Measurements from ENCODE around the gene CALY.
A peak's percentile ranks its signal among the peaks of the same experiment; 100 is the strongest.

Gene CALY

GRCh38 chr10:133318494-133319127 lies 18.1 kb downstream of the CALY start:
- TF ChIP-seq, protein P1, sequence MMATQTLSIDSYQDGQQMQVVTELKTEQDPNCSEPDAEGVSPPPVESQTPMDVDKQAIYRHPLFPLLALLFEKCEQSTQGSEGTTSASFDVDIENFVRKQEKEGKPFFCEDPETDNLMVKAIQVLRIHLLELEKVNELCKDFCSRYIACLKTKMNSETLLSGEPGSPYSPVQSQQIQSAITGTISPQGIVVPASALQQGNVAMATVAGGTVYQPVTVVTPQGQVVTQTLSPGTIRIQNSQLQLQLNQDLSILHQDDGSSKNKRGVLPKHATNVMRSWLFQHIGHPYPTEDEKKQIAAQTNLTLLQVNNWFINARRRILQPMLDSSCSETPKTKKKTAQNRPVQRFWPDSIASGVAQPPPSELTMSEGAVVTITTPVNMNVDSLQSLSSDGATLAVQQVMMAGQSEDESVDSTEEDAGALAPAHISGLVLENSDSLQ (IDR thresholded peaks at IDR 0.05) = peak; percentile 76
- TF ChIP-seq SP1 (IDR thresholded peaks at IDR 0.05) (no peak), HDGF (IDR thresholded peaks at IDR 0.05; ENCODE audit: borderline replicate concordance) (no peak), ARNT (IDR thresholded peaks at IDR 0.05) (no peak), CTBP1 (IDR thresholded peaks at IDR 0.05; ENCODE audit: borderline replicate concordance) (no peak), ELF4 (IDR thresholded peaks at IDR 0.05) (no peak), FOXK2 (IDR thresholded peaks at IDR 0.05) (no peak), ZNF384 (IDR thresholded peaks at IDR 0.05) (no peak), L3MBTL2 (conservative IDR thresholded peaks at IDR 0.05) (0 out of 2 replicates have a peak, but pooled peaks have one; percentile 10), BHLHE40 (IDR thresholded peaks at IDR 0.05; ENCODE audit: borderline replicate concordance) (no peak), LEF1 (IDR thresholded peaks at IDR 0.05; ENCODE audit: borderline replicate concordance) (no peak), FOXA1 (IDR thresholded peaks at IDR 0.05) (no peak)
- POLR2A ChIA-PET = no interaction called here
- CTCF ChIA-PET = interaction anchor here (0.8 to 1.6 kb wide), 3 partner anchors 9 to 11 kb away, joined by 5 to 7 read pairs (median 5); no protein-coding TSS in a partner anchor
- peak; percentile 83 for DNase-seq (ENCODE audit: extremely low spot score)

DNA sequence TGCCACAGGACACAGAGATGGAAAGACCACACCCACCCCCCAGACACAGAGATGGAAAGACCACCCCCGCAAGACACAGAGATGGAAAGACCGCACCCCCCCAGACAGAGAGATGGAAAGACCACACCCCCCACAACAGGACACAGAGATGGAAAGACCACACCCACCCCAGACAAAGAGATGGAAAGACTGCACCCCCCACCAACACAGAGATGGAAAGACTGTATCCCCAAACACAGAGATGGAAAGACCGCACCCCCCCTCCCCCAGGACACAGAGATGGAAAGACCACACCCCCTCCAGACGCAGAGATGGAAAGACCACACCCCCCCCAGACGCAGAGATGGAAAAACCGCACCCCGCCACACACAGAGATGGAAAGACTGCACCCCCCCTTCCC lies 20.0 kb downstream of the CALY start:
- ChIA-PET CTCF (no interaction called here), POLR2A (no interaction called here)
- TF ChIP-seq FOXM1 (IDR thresholded peaks at IDR 0.05; ENCODE audit: borderline replicate concordance) (no peak), SP1 (IDR thresholded peaks at IDR 0.05) (no peak), SUZ12 (IDR thresholded peaks at IDR 0.05) (no peak)
- DNase-seq (ENCODE audit: extremely low spot score) = no peak

- DNase-seq (ENCODE audit: extremely low spot score) = no peak
- CTCF ChIA-PET = no interaction called here
- TF ChIP-seq FOXA1 (IDR thresholded peaks at IDR 0.05) (no peak), L3MBTL2 (conservative IDR thresholded peaks at IDR 0.05) (no peak)
- POLR2A ChIA-PET = interaction anchor here (1.6 kb wide), 1 partner anchor 8 kb away, joined by 5 read pairs; no protein-coding TSS in a partner anchor
These were observed 20.4 kb downstream of the CALY start for GRCh38 chr10:133316266-133316665.

DNA sequence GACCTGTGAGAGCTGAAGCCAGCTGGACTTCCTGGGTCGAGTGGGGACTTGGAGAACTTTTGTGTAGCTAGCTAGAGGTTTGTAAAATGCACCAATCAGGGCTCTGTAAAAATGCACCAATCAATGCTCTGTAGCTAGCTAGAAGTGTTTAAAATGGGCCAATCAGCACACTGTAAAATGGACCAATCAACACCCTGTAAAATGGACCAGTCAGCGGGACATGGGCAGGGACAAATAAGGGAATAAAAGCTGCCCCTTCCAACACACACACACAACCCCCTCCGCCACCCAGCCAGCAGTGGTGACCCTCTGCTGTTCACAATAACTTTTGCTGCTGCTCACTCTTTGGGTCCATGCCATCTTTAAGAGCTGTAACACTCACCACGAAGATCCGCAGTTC lies 20.8 kb downstream of the CALY start:
- DNase-seq (ENCODE audit: extremely low spot score) = no peak
- POLR2A ChIA-PET = interaction anchor here (1.6 kb wide), 1 partner anchor 8 kb away, joined by 5 read pairs; no protein-coding TSS in a partner anchor
- CTCF ChIA-PET = interaction anchor here (0.8 kb wide), 1 partner anchor 14 kb away, joined by 4 read pairs; no protein-coding TSS in a partner anchor
- no peak for TF ChIP-seq ZNF384 (IDR thresholded peaks at IDR 0.05)

DNA sequence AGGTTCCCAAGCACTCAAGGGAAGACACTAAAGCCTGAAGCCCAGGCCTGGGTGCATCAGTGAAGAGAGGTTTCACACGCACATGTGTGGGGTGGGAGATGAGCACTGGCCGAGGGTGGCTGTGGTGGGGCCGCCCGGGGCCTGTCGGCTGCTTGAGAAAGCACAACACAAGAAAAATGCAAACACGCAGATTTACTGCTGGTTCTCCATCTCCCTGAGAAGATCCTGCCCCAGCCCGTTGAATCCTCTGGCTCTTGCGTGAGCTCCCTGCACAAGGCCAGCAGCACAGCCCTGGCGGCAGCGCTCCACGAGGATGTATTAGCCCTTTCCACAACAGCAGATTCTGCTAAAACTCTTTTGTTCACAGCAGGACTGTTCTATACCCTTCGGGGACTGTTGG lies 21.8 kb downstream of the CALY start:
- no peak for DNase-seq (ENCODE audit: extremely low spot score)
- ChIA-PET CTCF (interaction anchor here (0.8 to 1.8 kb wide), 2 partner anchors 14 to 15 kb away, joined by 4 to 7 read pairs; no protein-coding TSS in a partner anchor), POLR2A (interaction anchor here (1.6 kb wide), 1 partner anchor 9 kb away, joined by 5 read pairs; no protein-coding TSS in a partner anchor)
- no peak for TF ChIP-seq L3MBTL2 (conservative IDR thresholded peaks at IDR 0.05)

GRCh38 chr10:133313192-133313591 lies 23.5 kb downstream of the CALY start:
- TF ChIP-seq SP1 (IDR thresholded peaks at IDR 0.05) (no peak), FOXK2 (IDR thresholded peaks at IDR 0.05) (no peak), CTBP1 (IDR thresholded peaks at IDR 0.05; ENCODE audit: borderline replicate concordance) (no peak), ARNT (IDR thresholded peaks at IDR 0.05) (no peak), FOXM1 (IDR thresholded peaks at IDR 0.05; ENCODE audit: borderline replicate concordance) (no peak), NFRKB (IDR thresholded peaks at IDR 0.05) (no peak), BHLHE40 (IDR thresholded peaks at IDR 0.05; ENCODE audit: borderline replicate concordance) (no peak), FOXA1 (IDR thresholded peaks at IDR 0.05) (no peak), L3MBTL2 (conservative IDR thresholded peaks at IDR 0.05) (no peak), ZNF384 (IDR thresholded peaks at IDR 0.05) (no peak)
- TF ChIP-seq, protein P1 (IDR thresholded peaks at IDR 0.05) = no peak
- ChIA-PET CTCF (interaction anchor here (0.6 to 1.8 kb wide), 2 partner anchors 16 to 35 kb away, joined by 3 to 7 read pairs; no protein-coding TSS in a partner anchor), POLR2A (no interaction called here)
- no peak for DNase-seq (ENCODE audit: extremely low spot score)

- DNase-seq (ENCODE audit: extremely low spot score) = no peak
- TF ChIP-seq LEF1 (IDR thresholded peaks at IDR 0.05; ENCODE audit: borderline replicate concordance) = no peak
- no peak for TF ChIP-seq ZNF384 (IDR thresholded peaks at IDR 0.05)
- TF ChIP-seq L3MBTL2 (conservative IDR thresholded peaks at IDR 0.05) = no peak
- no peak for TF ChIP-seq FOXM1 (IDR thresholded peaks at IDR 0.05; ENCODE audit: borderline replicate concordance)
- no peak for TF ChIP-seq FOXA1 (IDR thresholded peaks at IDR 0.05)
- TF ChIP-seq ARNT (IDR thresholded peaks at IDR 0.05) = no peak
- no peak for TF ChIP-seq SP1 (IDR thresholded peaks at IDR 0.05)
- no peak for TF ChIP-seq CTBP1 (IDR thresholded peaks at IDR 0.05; ENCODE audit: borderline replicate concordance)
- no peak for TF ChIP-seq SUZ12 (IDR thresholded peaks at IDR 0.05)
- no peak for TF ChIP-seq ELF4 (IDR thresholded peaks at IDR 0.05)
- no peak for TF ChIP-seq FOXK2 (IDR thresholded peaks at IDR 0.05)
- TF ChIP-seq, protein P1 (IDR thresholded peaks at IDR 0.05) = no peak
- TF ChIP-seq HDGF (IDR thresholded peaks at IDR 0.05; ENCODE audit: borderline replicate concordance) = no peak
- TF ChIP-seq NFRKB (IDR thresholded peaks at IDR 0.05) = no peak
- no peak for TF ChIP-seq TARDBP (IDR thresholded peaks at IDR 0.05)
- TF ChIP-seq BHLHE40 (IDR thresholded peaks at IDR 0.05; ENCODE audit: borderline replicate concordance) = no peak
- POLR2A ChIA-PET = no interaction called here
- CTCF ChIA-PET = no interaction called here
These were observed 23.9 kb downstream of the CALY start for GRCh38 chr10:133312769-133313145.
